MM.1S (cell line): ENCODE measurements around the gene SMO.

Experiments
- CTCF ChIP-seq: fragments of 300-600 bp; sonication (generic); IDR thresholded peaks from 2 replicates; pipeline ENCODE4 v1.5.1; 2016; ENCODE audit warnings: antibody characterized with exemption, low read length, mixed read lengths
- EZH2 ChIP-seq: fragments of 300-600 bp; sonication (generic); optimal IDR thresholded peaks from 2 replicates; pipeline ENCODE3; 2017; ENCODE audit warnings: low read depth, mild to moderate bottlenecking, antibody characterized with exemption, low read length, mixed read lengths

GRCh38 chr7:129205126-129205818 is 16.8 kb downstream of the SMO start:
- TF ChIP-seq CTCF (no peak), EZH2 (no peak)
